Esophagus muscularis mucosa (tissue), 4 donors: ENCODE measurements around the gene NAA50. TPM values are rescaled to one million over a fixed set of nuclear protein-coding genes. Genes with fewer than 3 reads are reported as not detected.

Source experiments
- DNase-seq: peaks from one replicate; pipeline ENCODE4 v3.0.0-alpha.2; 2017; ENCODE audit errors: extremely low spot score
- H3K27ac ChIP-seq, 4 donors: fragments of 200-600 bp; sonication (generic); replicated peaks in 1 of 4; 1 replicate in 3 of 4; 2 replicates in 1 of 4; pipeline ENCODE4 v1.5.1; 2016 to 2019; ENCODE audit warnings: mild to moderate bottlenecking in 1 of 4
- H3K27me3 ChIP-seq, 4 donors: fragments of 200-600 bp; sonication (generic); one replicate each; pipeline versions ENCODE4 v1.5.1 to v1.6.0; 2016 to 2019
- H3K36me3 ChIP-seq, 4 donors: fragments of 200-600 bp; sonication (generic); one replicate each; pipeline ENCODE4 v1.5.1; 2016 to 2019
- H3K4me1 ChIP-seq, 4 donors: fragments of 200-600 bp; sonication (generic); one replicate each; pipeline ENCODE4 v1.5.1; 2016 to 2019
- H3K4me3 ChIP-seq, 4 donors: fragments of 200-600 bp; sonication (generic); 1 replicate in 2 of 4; 2 replicates in 2 of 4; pipeline ENCODE4 v1.5.1; 2016 to 2019; ENCODE audit warnings: mild to moderate bottlenecking in 4 of 4, moderate library complexity in 1 of 4
- H3K9me3 ChIP-seq, 4 donors: fragments of 200-600 bp; sonication (generic); 1 replicate in 3 of 4; 2 replicates in 1 of 4; pipeline ENCODE4 v1.5.1; 2016 to 2019
- CTCF ChIP-seq, 3 experiments: fragments of 200-600 bp in 2 of 3; fragments of 450-650 bp in 1 of 3; sonication (generic) in 2 of 3; IDR thresholded peaks; one replicate each; pipeline ENCODE4 v1.5.1; 2017 to 2019; ENCODE audit warnings: antibody characterized with exemption in 3 of 3, mild to moderate bottlenecking in 2 of 3, moderate library complexity in 1 of 3
- EP300 ChIP-seq: sonication (generic); formaldehyde crosslinking; IDR thresholded peaks from one replicate; pipeline ENCODE4 v1.6.1; 2017; ENCODE audit warnings: antibody characterized with exemption
- POLR2A ChIP-seq: fragments of 450-650 bp; IDR thresholded peaks from one replicate; pipeline ENCODE4 v1.6.1; 2017; ENCODE audit warnings: antibody characterized with exemption, moderate library complexity, mild to moderate bottlenecking, low read depth
- POLR2AphosphoS5 ChIP-seq, 2 donors: sonication (generic); formaldehyde crosslinking; IDR thresholded peaks; one replicate each; pipeline ENCODE4 v1.6.1; 2017; ENCODE audit warnings: antibody characterized with exemption in 2 of 2
- WGBS: methylation state at CpG from one replicate; pipeline ENCODE4 v1.1.5; 2018; 5-methylcytosine and 5-hydroxymethylcytosine counted together
- intact Hi-C: fragments of 100-400 bp; cut with DNase I; formaldehyde crosslinking; loops from one replicate; pipeline ENCODE4 v1.15.1; 2023
- total RNA-seq, 4 donors: library from RNA; depleted of rRNA; stranded (reverse); fragments of >200 nt; gene quantifications; one replicate each; pipeline versions ENCODE4 v1.1.0 to v1.2.1, GENCODE V29; 2016

Gene NAA50
- total RNA-seq, 4 donors from 2014 or later: 98.0 to 153 (median 119) TPM

GRCh38 chr3:113714702-113715101 is 31.3 kb downstream of the NAA50 start:
- no peak for DNase-seq
- H3K27me3 ChIP-seq: no peaks in the 10 kb centered on the region
- no peak overlapping the region for H3K4me3 ChIP-seq
- H3K9me3 ChIP-seq: no peaks in the 10 kb centered on the region
- intact Hi-C loops: no loop called here
- H3K4me1 ChIP-seq: peaks cover 0 to 4% (median 2%) of the 10 kb centered on the region in 4 donors
- 68% methylated on average over 1 of the region's 1 CpG for WGBS
- TF ChIP-seq POLR2AphosphoS5 (IDR thresholded peaks at IDR 0.05) (no peak), EP300 (no peak), POLR2A (no peak), CTCF (IDR thresholded peaks at IDR 0.05) (no peak)
- peaks cover 0 to 12% (median 6%) of the 10 kb centered on the region in 4 donors for H3K36me3 ChIP-seq
- H3K27ac ChIP-seq: no peak overlapping the region

- intact Hi-C loops: no loop called here
- H3K27me3 ChIP-seq: peaks cover 0 to 8% (median 0%) of the 10 kb centered on the region in 4 donors
- TF ChIP-seq POLR2AphosphoS5 (IDR thresholded peaks at IDR 0.05) (no peak), EP300 (no peak), POLR2A (no peak), CTCF (IDR thresholded peaks at IDR 0.05) (no peak)
- no peak overlapping the region for H3K4me3 ChIP-seq
- no peak overlapping the region for H3K27ac ChIP-seq
- no peaks in the 10 kb centered on the region for H3K4me1 ChIP-seq
- DNase-seq: no peak
- 55% methylated on average over 3 of the region's 3 CpGs for WGBS
- H3K9me3 ChIP-seq: no peaks in the 10 kb centered on the region
- H3K36me3 ChIP-seq: no peaks in the 10 kb centered on the region
Measured at GRCh38 chr3:113712129-113712528, 33.9 kb downstream of the NAA50 start.

- Histone ChIP-seq H3K27ac (no peak overlapping the region), H3K9me3 (no peaks in the 10 kb centered on the region), H3K4me1 (no peaks in the 10 kb centered on the region), H3K36me3 (no peaks in the 10 kb centered on the region), H3K27me3 (peaks cover 0 to 10% (median 0%) of the 10 kb centered on the region in 4 donors), H3K4me3 (no peak overlapping the region)
- no peak for DNase-seq
- TF ChIP-seq EP300 (no peak), POLR2A (no peak), POLR2AphosphoS5 (IDR thresholded peaks at IDR 0.05) (no peak), CTCF (IDR thresholded peaks at IDR 0.05) (no peak)
- 90% methylated on average over 4 of the region's 4 CpGs for WGBS
- intact Hi-C loops: no loop called here
Measured at GRCh38 chr3:113707835-113708234, 38.2 kb downstream of the NAA50 start.

DNA sequence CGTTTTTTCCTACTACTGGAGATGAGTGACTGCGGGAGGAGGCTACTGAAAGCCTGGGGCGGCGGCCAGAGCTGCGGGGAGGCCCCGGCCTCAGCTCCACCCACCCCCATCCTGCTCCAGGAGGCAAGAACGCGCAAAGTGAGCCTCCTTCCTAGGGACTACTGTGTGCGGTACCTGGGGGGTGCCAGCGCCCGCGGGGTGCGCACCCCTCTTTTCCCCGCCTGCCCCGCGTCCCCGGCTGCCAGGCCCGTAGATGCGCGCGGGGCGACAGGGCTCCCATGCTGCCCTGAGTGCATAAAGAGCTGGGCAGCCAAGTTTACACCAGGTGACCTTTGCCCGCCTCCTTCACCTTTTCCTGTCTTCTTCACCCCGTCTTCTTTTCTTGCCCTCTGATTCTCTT is 47.1 kb downstream of the NAA50 start:
- Histone ChIP-seq H3K36me3 (peaks cover 0 to under 1% (median 0%) of the 10 kb centered on the region in 4 donors), H3K9me3 (no peaks in the 10 kb centered on the region), H3K27me3 (no peaks in the 10 kb centered on the region), H3K4me1 (peaks cover 32 to 37% (median 34%) of the 10 kb centered on the region in 4 donors), H3K27ac (peak overlapping the region; percentile 85 to 99 (median 99)), H3K4me3 (peak overlapping the region; percentile 41 to 49 (median 47))
- 18% methylated on average over 24 of the region's 24 CpGs for whole genome bisulfite sequencing
- TF ChIP-seq EP300 (no peak), POLR2A (no peak), CTCF (IDR thresholded peaks at IDR 0.05) (no peak), POLR2AphosphoS5 (IDR thresholded peaks at IDR 0.05) (no peak)
- intact Hi-C loops: no loop called here
- no peak for DNase-seq

GRCh38 chr3:113698213-113698742 is 47.8 kb downstream of the NAA50 start:
- no peak for DNase-seq
- peak overlapping the region; percentile 85 to 99 (median 99) for H3K27ac ChIP-seq
- WGBS: 78% methylated on average over 6 of the region's 6 CpGs
- H3K4me1 ChIP-seq: peaks cover 33 to 43% (median 40%) of the 10 kb centered on the region in 4 donors
- H3K27me3 ChIP-seq: no peaks in the 10 kb centered on the region
- intact Hi-C loops: no loop called here
- H3K36me3 ChIP-seq: peaks cover 0 to 5% (median 0%) of the 10 kb centered on the region in 4 donors
- TF ChIP-seq CTCF (IDR thresholded peaks at IDR 0.05): no peak
- no peak for TF ChIP-seq POLR2AphosphoS5 (IDR thresholded peaks at IDR 0.05)
- no peak for TF ChIP-seq EP300
- TF ChIP-seq POLR2A: no peak
- H3K4me3 ChIP-seq: peak overlapping the region in 3 of 4 donors; percentile 90 to 98 (median 97)
- H3K9me3 ChIP-seq: no peaks in the 10 kb centered on the region
